ENCODE results near the gene ZBTB9.

- TF ChIP-seq RAD21 (IDR thresholded peaks at IDR 0.05; ENCODE audit: low read depth): no peak
- no peak for TF ChIP-seq TAF1 (IDR thresholded peaks at IDR 0.05; ENCODE audit: low read depth)
- no peak for TF ChIP-seq ZBTB7A (IDR thresholded peaks at IDR 0.05; ENCODE audit: low read depth)
- TF ChIP-seq TEAD4 (IDR thresholded peaks at IDR 0.05): no peak
- no peak for TF ChIP-seq REST (IDR thresholded peaks at IDR 0.05; ENCODE audit: low read depth)
- no peak for TF ChIP-seq CEBPB (IDR thresholded peaks at IDR 0.05)
- TF ChIP-seq, protein P1, sequence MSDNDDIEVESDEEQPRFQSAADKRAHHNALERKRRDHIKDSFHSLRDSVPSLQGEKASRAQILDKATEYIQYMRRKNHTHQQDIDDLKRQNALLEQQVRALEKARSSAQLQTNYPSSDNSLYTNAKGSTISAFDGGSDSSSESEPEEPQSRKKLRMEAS (IDR thresholded peaks at IDR 0.05): no peak
Observed at GRCh38 chr6:33458676-33459075, 4.3 kb downstream of the ZBTB9 start.
